ENCODE results near the gene CCKAR.
A peak's percentile ranks its signal among the peaks of the same experiment; 100 is the strongest.

CCKAR gene

GRCh38 chr4:26489101-26489985 lies 941 bp downstream of the CCKAR start:
- no peak for DNase-seq (ENCODE audit: low spot score)

- DNase-seq (ENCODE audit: low spot score), result no peak
These were observed 4.6 kb downstream of the CCKAR start for GRCh38 chr4:26485684-26486083.

DNA sequence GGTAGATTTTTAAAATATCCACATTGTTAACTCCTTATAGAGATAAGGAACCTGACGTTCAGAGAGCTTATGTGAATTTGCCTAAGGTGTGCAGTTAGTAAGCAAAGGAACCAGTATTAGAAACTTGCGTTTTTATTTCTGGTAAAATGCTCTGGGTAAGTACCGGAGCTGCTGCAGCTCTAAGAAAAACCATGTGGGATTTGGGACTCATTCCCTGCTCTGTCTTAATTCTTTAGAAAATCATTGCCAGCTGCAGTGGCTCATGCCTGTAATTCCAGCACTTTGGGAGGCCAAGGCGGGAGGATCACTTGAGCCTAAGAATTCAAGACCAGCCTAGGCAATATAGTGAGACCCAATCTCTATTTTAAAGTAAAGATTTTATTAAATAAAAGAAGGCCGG lies 5.8 kb downstream of the CCKAR start:
- DNase-seq (ENCODE audit: low spot score), result no peak

DNA sequence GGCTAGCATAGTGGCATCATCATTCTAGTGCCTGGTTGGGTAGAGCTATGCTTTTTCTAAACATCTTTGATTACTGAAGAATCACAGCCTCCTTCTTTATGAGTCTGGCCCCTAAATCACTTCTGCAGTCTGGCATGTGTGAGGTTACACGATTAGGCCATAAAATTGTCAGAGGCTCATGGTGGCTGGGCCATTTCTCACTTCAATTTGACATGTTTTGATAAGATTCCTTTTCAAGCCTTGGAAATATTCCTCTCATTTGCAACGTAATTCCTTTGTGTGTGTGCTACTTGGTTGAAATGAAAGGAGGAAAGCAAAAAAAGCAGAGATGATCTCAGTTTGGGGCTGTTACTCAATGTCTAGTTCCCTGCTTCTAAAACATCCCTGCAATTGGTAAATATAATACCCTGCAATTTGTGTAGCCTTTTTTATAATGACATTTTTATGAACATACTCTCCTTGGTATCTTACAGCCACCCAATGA lies 6.2 kb downstream of the CCKAR start:
- DNase-seq (ENCODE audit: low spot score), result no peak

DNA sequence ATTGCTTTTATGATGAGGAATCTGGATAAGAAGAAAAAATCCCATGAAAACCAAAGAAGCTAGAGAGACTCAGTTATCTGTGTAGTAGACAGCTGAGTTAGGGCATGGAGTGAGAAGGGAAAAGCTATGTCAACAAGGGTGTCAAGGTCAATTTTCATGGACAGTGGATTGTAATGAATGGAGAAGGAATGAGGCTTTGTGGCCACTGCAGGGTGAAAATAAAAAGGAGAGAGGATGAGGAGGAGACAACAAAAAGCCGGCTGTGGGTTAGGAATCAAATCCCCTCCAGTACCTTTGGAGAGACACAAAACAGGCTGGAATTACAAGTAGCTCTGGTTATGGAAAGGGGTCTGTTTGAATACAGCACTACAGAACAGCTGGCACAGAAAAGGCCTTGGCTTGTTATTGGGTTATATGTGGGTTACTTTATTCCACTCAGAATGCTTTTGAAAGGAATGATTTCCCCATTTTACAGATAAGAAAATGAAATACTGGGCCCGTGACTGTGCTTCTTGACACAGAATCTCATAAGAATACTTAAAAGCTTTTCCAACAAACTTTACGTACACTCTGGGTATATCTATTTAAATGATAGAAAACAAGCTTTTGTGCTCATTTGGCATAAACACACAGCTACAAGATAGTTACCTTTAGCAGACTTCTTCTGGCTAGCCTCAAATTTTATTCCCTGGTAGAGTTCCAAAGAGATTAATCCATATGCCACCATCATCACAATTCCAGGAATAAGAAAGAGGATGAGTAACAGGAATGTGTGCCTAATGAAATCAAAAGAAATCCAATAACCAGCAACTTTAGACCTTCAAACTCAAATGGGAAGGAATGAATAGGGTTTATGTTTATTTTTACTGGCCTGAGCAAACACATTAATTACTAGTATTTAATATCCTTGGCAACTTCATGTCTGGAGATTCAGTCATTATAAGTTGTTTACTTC lies 7.5 kb downstream of the CCKAR start:
- no peak for DNase-seq (ENCODE audit: low spot score)

DNA sequence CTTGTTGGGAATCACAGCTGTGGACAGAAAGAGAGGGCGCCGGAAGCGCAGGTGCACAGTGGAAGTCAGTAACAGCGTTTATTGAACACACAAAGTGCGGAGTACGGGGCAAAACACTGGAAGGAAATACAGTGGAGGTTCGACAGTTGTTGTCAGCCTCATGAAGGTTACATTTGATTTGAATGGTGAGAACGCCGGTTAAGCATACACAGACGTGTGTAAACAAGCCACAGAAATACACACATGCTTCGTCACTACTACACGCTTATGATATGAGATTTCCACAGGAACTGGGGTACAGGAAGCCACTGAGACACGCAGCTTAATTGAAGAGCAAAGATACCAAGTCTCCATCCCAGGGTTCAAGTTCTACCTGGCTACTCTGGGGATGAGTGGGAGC lies 12.0 kb downstream of the CCKAR start:
- DNase-seq (ENCODE audit: low spot score), result no peak

GRCh38 chr4:26476545-26476944 lies 13.7 kb downstream of the CCKAR start:
- DNase-seq (ENCODE audit: low spot score), result no peak

DNA sequence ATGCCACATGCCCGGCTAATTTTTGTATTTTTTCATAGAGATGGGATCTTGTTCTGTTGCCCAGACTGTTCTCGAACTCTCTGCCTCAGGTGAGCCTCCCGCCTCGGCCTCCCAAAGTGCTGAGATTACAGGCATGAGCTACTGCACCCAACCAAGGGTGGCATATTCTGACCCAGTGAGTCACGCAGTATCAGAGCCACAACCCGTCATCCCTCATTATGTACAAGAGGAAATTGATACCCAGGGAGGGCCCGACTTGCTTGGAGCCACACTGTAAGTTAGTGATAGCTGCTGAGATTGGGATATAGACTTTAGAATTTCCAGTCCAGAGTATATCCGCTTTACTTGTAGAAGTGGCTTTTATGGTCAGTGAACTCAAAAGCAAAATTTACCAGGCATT lies 14.6 kb downstream of the CCKAR start:
- DNase-seq (ENCODE audit: low spot score), result no peak

- no peak for DNase-seq (ENCODE audit: low spot score)
These were observed 15.7 kb downstream of the CCKAR start for GRCh38 chr4:26474551-26474950.

GRCh38 chr4:26473893-26474292 lies 16.4 kb downstream of the CCKAR start:
- no peak for DNase-seq (ENCODE audit: low spot score)

GRCh38 chr4:26471890-26472289 lies 18.4 kb downstream of the CCKAR start:
- DNase-seq (ENCODE audit: low spot score), result no peak

DNA sequence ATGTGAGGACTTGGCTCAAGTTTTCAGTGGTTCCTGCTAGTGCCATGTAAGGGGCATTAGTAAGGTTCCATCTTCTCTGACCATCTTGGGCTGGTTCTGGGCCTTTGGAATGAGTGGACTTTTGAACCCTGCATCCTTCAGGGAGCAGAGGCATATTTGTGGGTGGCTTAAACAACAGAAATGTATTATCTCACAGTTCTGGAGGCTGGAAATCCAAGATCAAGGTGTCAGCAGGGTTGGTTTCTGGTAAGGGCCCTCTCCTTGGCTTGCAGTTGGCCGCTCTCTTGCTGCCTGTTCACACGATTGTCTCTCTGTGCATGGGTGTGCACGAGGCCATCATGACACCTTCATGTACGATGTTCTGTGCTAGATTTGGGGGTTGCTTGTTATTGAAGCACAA lies 21.3 kb downstream of the CCKAR start:
- no peak for DNase-seq (ENCODE audit: low spot score)

DNA sequence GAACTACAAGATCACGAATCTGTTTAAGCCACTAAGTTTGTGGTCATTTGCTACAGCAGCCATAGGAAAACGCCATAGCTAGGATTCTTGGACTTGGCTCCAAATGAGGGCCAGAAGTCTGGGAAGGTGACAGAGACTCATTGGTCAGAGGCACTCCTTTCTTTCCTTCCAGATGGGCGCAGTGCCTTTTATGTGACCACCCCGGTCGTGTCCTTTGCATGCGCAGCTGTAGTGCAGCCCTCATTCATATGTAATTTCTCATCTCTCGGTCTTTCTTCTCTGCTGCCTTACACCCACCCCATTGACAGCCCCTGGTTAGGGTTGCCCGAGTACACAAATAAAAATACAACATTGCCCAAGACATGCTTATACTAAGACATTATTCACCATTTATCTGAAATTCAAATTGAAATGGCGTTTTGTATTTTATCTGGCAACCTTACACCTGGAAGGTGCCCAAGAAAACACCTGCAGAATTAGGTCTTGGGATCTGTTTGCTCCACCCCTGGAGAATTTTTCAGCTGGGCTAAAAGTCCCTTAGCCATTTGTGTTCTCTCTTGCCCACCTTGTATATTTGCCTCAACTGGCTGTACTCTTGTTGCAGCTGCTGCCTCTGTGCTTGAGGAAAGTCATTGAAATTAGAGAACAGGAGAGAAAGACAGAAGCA lies 21.9 kb downstream of the CCKAR start:
- DNase-seq (ENCODE audit: low spot score), result no peak

DNA sequence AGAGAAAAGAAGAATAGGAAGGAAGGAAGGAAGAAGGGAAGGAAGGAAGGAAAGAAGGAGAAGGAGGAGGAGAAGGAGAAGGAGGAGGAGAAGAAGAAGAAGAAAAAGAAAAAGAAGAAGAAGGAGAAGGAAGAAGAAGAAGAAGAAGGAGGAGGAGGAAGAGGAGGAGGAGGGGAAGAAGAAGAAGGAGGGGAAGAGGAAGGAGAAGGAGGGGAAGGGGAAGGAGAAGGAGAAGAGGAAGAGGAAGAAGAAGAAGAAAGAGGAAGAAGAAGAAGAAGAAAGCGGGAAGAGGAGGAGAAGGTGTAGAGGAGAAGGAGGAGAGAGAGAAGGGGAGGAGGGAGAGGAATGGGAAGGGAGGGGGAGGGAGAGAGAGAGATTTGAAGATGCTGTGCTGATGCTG lies 22.6 kb downstream of the CCKAR start:
- DNase-seq (ENCODE audit: low spot score), result no peak

DNA sequence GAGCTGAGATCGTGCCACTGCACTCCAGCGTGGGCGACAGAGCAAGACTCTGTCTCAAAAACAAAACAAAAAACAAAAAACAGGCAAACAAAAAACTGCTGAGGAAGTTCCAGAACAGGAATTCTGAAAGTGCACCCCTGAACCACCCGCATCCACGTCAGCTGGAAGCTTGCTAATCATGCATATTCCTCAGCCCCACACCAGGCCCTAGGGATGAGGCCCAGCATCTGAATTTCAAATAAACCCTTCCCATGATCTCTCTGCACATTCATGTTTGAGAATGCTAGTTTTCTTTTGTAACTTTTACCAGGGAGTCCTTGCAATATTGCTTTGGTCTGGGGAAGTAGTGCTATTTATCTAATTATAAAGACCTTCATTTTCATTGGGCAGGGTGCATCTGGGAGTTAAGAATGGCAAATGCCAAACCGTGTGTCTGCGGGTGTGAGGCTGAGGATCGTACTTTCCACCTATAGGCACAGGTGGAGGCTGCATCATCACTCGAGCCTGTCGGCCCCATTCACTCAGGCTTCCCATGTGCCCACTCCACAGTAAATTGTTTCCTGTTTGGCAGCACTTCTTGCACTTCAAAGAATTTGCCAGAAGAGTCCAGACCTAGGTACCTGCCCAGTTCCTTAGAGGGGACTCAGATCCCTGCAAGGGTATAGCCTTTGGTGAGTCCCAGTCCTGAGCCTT lies 23.6 kb downstream of the CCKAR start:
- no peak for DNase-seq (ENCODE audit: low spot score)

- no peak for DNase-seq (ENCODE audit: low spot score)
These were observed 25.7 kb downstream of the CCKAR start for GRCh38 chr4:26464420-26465095.

- DNase-seq (ENCODE audit: low spot score), result no peak
These were observed 26.9 kb downstream of the CCKAR start for GRCh38 chr4:26463386-26463785.

- no peak for DNase-seq (ENCODE audit: low spot score)
These were observed 27.4 kb downstream of the CCKAR start for GRCh38 chr4:26462874-26463273.

DNA sequence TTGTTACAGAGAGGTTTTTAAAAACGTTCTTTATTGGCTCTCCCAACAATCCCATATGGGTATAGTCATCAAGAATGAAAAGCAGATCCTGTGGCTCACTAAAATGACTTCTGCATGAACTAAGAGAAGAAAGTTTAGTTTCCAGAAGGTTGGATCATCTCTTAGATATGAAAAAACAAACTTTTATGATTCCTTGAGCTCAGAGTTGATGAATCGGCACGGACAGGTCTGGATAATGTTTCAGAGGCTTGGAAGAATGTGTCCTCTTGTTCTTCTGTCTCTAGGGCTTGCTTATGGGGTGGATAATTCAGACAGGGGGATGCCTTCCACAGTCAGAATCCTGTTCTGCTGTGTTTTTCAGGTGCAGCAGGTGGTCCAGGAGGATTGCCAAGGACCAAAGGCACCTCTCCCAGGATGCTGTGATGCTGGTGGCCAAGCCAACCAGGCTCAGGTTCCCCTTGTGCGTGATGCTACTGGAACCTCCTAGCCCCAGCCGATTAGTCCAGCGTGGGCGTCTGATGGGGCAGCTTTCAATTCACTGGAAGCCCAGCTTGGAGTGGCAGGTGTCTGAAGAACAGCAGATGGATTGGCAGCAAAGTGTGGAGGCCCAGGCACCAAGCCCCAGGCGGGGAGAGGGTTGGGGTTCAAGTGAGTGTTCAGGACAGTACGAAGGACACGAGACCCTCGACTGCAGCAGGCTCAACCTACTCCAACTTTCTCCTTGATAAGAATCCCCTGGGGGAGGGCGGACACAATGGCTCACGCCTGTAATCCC lies 30.3 kb downstream of the CCKAR start:
- DNase-seq (ENCODE audit: low spot score), result no peak

GRCh38 chr4:26459054-26459755 lies 31.1 kb downstream of the CCKAR start:
- peak; percentile 77 for DNase-seq (ENCODE audit: low spot score)
